ENCODE measurements around the gene CMTM5.

CMTM5 gene

GRCh38 chr14:23376482-23377197, at the start of gene CMTM5:
CMTM5 (plus strand) TSS chr14:23377046; CDS start chr14:23377252, 206 bp downstream.
- no peak for DNase-seq (ENCODE audit: low spot score)

GRCh38 chr14:23327947-23328744, 48.7 kb upstream of the CMTM5 start:
- DNase-seq (ENCODE audit: low spot score) = peak; percentile 70

DNA sequence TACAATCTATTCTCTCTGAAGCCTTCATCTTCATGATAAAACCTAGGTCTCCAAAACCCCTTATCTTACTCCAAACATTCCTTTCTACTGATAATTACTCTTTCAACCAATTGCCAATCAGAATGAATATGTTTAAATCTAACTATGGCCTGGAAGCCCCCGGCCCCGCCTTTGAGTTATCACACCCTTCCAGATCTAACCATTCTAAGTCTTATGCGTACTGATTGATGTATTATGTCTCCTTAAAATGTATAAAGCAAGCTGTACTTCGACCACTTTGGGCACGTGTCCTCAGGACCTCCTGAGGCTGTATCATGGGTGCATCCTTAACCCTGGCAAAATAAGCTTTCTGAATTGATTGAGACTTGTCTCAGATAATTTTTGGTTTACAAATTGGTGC, 41.2 kb upstream of the CMTM5 start:
- DNase-seq (ENCODE audit: low spot score) = no peak

DNA sequence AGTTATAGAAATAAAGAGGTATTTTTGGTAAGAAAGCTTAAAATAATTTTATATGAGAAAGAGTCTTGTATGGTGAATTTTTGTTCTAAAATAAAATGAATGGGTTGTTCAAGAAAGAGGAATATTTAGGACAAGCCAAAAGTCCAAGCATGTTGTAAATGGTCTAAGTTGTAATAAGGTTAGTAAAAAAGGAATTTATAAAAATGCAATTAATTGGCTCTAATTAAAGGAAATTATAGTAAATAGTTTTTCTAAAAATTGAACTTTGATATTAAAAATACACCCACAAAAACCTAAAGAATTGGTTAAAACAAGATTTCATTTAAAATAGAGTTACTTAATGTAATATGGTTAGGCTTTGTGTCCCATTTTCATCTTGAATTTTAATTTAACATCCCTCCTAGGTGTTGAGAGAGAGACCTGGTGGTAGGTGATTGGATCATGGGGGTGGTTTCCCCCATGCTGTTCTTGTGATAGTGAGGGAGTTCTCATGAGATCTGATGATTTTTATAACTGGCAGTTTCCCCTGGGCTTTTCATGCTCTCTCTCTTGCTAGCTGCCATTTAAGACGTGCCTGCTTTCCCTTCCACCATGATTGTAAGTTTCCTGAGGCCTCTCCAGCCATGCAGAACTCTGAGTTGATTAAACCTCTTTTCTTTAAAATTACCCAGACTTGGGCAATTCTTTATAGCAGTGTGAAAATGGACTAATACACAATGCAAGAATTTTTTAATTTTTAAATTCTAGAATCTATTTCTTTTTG, 37.2 kb upstream of the CMTM5 start:
- DNase-seq (ENCODE audit: low spot score) = no peak

DNA sequence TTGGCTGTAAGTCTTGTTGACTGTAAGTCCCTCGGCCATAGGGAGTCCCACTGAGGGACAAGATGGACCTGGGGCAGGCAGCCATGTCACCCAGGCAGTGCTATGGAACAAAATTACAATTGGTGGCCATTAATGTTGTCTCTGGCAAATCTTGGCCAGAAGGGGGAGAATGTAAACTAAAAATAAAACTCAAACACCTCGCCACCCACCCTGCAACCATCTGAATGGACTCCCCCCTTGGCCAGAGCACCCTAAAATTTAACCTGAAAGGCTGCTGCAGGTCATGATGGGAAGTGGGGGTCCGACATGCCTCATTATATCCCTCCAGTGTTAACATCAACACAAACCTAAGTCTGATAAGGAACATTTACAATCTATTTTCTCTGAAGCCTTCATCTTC, 32.4 kb upstream of the CMTM5 start:
- DNase-seq (ENCODE audit: low spot score) = no peak

GRCh38 chr14:23345987-23346692, 30.7 kb upstream of the CMTM5 start:
- no peak for DNase-seq (ENCODE audit: low spot score)

- no peak for DNase-seq (ENCODE audit: low spot score)
These were observed 30.0 kb upstream of the CMTM5 start for GRCh38 chr14:23346693-23347405.

- no peak for DNase-seq (ENCODE audit: low spot score)
These were observed 29.2 kb upstream of the CMTM5 start for GRCh38 chr14:23347406-23348296.

- DNase-seq (ENCODE audit: low spot score) = no peak
These were observed 28.6 kb upstream of the CMTM5 start for GRCh38 chr14:23348297-23348655.

- DNase-seq (ENCODE audit: low spot score) = no peak
These were observed 27.5 kb upstream of the CMTM5 start for GRCh38 chr14:23349156-23349845.

DNA sequence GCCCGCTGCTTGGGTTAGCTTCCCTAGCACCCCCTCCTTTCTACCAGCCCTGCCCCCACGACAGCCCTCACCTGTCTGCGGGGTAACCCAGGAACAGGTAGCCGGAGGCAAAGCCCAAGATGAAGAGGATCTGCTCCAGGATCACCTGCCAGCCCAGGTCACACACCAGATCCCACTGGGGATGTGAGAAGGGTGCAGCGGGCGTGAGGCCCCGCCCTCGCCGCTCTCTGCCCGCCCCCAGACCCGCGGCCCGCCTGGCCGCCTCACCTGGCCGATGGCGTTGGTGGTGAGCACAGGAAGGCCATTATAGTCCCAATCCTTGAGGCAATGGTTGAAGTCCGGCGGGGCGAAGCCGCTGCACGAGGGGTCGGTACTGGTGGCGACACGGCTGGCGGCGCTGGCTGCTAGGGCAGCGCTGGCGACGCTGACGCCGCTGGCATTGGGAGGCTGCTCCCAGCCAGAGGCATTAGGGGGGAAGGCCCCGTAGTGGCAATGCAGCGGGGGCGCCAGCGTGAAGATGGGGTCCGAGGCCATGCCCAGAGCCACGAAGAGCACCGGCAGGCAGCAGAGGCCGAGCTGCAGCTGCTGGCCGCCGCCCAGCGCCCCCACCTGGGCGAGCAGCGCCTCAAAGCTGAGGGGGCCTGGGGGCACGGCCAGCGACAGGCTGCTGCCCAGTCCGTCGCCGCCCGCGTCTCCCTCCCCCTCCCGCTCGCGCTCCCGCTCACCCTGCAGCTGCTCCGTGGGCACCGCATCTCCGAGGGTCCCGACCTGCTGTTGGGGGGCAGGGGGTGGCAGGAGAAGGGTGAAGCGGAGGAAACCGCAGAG, 25.0 kb upstream of the CMTM5 start:
- no peak for DNase-seq (ENCODE audit: low spot score)

GRCh38 chr14:23352506-23353432, 24.1 kb upstream of the CMTM5 start, which contains the start of gene SLC22A17:
SLC22A17 (minus strand) TSS chr14:23352887.
- DNase-seq (ENCODE audit: low spot score) = peak; percentile 39

DNA sequence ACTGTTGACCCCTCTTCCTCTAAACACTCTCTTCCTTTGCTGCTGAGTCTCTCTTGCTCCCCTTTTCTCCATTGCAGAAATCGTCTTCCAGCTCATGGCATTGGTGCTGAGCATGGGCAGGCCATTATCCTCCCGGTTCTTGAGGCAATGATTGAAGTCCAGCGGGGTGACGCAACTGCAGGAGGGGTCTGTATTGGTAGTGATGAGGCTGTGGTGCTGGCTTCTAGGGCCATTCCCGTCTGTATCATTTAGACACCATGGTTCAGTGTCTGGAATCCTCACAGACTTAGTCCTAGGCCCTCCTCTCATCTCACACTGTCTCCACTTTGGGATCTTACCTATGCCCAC, 23.4 kb upstream of the CMTM5 start:
- DNase-seq (ENCODE audit: low spot score) = no peak

DNA sequence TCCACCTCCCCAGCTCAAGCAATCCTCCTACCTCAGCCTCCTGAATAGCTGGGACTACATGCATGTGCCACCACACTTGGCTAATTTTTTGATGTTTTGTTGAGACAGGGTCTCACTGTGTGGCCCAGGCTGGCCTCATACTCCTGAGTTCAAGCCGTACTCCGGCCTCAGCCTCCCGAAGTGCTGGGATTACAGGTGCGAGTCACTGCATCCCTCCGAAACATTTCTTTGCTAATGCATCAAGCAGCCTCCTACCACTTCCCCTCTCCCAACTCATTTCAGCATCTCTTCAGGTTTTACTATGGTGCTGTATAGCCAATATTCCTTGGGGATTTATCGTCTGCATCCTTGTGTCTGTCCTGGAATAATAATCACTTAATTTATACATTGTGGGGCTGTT, 21.9 kb upstream of the CMTM5 start:
- DNase-seq (ENCODE audit: low spot score) = no peak

DNA sequence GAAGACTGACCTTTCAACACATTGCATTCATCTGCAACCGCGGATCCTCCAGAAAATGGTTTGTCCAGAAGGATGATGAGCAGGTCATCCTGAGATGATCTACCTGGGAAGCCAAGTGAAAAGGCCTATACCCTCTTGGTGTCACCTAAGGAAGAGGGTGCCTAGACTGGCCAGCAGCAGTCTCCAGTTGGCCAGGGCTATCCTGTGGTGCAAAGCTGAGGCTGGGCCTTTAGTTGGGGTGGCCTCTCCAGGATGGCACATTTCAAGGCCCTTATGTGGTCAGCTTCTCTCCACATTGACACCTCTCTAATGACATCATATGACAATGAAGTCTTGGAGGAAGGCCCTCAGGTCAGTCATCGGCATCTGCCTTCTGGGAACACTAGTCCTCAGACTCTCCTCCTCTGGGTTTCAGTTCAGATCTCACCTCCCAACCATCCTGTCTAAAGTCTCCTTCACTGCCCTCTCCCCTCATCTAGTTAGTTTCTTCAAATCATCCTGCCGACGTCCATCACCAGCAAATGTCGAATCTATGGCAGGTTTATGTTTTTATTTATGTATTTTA, 20.9 kb upstream of the CMTM5 start:
- no peak for DNase-seq (ENCODE audit: low spot score)

- no peak for DNase-seq (ENCODE audit: low spot score)
These were observed 20.2 kb upstream of the CMTM5 start for GRCh38 chr14:23356662-23357061.

GRCh38 chr14:23357261-23357660, 19.6 kb upstream of the CMTM5 start:
- DNase-seq (ENCODE audit: low spot score) = no peak

GRCh38 chr14:23358042-23358441, 18.8 kb upstream of the CMTM5 start:
- DNase-seq (ENCODE audit: low spot score) = no peak
